ENCODE measurements around the gene TCEA3. TPM values are rescaled to one million over a fixed set of nuclear protein-coding genes. Genes with fewer than 3 reads are reported as not detected.

TCEA3 gene
- polyA plus RNA-seq, 6 donors from 2014 or later: not detected

DNA sequence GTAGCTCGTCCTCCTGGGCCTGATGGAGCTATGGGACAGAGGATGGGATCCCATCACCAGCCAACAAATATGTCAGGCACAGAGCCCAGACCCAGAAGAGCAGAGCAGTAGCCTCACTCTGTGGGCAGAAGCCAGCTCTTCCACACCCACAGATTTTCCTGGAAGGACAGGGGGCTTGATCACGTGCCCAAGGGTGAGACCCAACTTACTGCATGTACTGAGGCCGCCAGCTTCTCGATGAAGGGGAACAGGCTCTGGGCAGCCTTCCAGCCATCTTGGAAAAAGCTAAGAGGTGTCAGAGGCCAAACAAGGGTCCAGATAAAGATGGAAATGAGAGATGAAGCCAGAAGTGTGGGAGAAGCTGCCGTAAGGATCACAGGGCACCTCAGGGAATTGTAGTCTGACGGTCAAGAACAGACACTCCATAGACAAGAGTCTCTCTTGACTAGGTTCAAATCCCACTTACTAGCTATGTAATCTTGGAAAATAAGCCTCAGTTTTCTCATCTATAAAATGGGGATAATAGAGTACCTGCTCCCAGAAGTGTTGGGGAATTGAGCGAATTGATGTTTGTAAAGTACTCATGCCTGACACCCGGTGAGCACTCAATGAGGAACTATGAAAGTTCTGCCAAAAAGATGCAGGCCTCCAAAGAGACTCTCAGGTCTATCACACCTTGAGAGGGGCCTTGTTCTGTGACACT, 17.0 kb upstream of the TCEA3 start:
- Mint-ChIP-seq H3K36me3 (no peaks in the 10 kb centered on the region), H3K27ac (no peak overlapping the region), H3K4me3 (no peak overlapping the region), H3K9me3 (no peaks in the 10 kb centered on the region), H3K4me1 (peaks cover 0 to 2% (median 0%) of the 10 kb centered on the region in 3 donors), H3K27me3 (peaks cover 6 to 24% (median 16%) of the 10 kb centered on the region in 3 donors)
- ATAC-seq (ENCODE audit: low read depth in 2 of 2) (no peak), DNase-seq (no peak)

DNA sequence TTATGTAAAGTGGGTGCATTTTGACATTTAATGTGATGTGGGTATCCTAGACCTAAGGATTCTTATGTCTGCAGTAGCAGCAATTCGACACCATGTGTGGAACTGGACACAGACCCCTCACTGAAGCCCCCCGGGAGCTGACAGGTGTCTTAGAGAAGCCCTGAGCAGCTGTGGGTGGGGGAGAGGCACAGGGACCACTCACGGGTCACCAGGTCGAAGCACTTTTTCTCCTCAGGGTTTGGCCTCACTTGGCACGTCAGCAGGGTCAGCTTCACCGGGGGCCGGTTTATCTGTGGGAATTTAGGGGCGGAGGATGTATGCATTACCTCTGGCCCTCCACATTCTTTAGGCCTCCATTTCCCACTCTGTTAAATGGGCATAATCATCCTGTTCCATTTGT, 14.0 kb upstream of the TCEA3 start:
- Mint-ChIP-seq H3K4me3 (no peak overlapping the region), H3K9me3 (no peaks in the 10 kb centered on the region), H3K27ac (no peak overlapping the region), H3K4me1 (peaks cover 0 to 4% (median 2%) of the 10 kb centered on the region in 3 donors), H3K36me3 (no peaks in the 10 kb centered on the region), H3K27me3 (peaks cover 9 to 39% (median 16%) of the 10 kb centered on the region in 3 donors)
- ATAC-seq (ENCODE audit: low read depth in 2 of 2) (no peak), DNase-seq (no peak)

DNA sequence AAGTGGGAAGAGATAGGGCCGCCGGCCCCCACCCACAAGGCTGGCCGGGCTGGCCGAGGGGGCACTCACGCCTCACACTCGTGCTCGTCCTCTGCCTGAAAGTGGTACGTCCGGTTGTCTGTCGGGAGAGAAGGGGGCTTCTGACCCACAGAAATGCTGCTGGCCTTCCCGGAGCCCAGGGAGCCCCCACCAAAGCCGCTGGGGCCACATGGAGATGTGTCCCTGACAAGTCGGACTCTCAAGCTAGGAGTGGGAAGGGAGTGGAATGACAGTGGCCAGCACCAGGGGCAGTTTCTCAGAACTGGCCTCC, 12.8 kb upstream of the TCEA3 start:
- no peak for DNase-seq
- Mint-ChIP-seq H3K4me1 (peaks cover 0 to 4% (median 2%) of the 10 kb centered on the region in 3 donors), H3K4me3 (no peak overlapping the region), H3K27ac (no peak overlapping the region), H3K9me3 (no peaks in the 10 kb centered on the region), H3K27me3 (peaks cover 8 to 41% (median 10%) of the 10 kb centered on the region in 3 donors), H3K36me3 (no peaks in the 10 kb centered on the region)
- ATAC-seq (ENCODE audit: low read depth in 2 of 2): no peak

DNA sequence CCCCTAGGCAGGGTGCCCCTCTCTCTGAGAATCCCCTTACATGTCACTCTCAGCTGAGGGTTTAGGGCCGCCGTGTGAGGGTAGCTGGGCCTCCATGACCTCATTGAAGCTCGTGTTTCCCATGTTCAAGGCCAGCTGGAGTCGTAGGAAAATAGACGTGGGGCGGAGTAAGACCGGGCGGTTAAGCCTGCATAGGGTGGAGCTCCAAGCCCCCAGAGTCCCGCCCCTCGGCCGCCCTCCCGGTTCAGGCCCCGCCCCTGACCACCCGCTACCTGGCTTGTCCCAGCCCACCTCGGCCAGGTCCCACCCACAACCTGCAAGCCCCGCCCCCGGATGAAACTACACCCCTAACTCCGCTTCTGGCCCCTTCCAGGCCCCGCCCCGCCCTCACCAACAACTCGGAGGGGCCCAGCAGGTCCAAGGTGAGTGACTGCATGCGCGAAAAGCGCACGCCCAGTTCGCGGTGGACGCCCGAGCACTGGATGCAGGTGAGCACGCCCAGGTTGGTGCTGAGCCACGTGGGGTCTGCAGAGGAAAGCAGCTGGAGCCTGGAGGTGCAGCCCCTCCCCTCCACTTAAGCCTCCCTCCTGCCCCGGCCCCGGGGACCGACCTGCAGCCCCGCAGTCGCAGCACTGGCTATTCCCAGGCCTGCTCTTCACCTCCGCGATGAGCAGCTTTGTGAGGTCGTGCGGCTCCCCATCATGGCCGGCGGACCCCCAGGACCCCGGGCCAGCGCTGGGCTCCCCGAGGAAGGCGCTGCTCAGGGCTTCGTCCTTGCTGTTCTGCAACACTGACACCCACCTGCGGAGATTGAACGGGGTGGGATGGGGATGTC, 12.2 kb upstream of the TCEA3 start:
- DNase-seq: peak; percentile 5
- Mint-ChIP-seq H3K27ac (no peak overlapping the region), H3K27me3 (peaks cover 8 to 43% (median 11%) of the 10 kb centered on the region in 3 donors), H3K36me3 (no peaks in the 10 kb centered on the region), H3K4me3 (peak overlapping the region in 2 of 8 donors; percentile 37 to 54), H3K4me1 (peaks cover 0 to 4% (median 2%) of the 10 kb centered on the region in 3 donors), H3K9me3 (no peaks in the 10 kb centered on the region)
- peak; percentile 28 to 48 for ATAC-seq (ENCODE audit: low read depth in 2 of 2)

DNA sequence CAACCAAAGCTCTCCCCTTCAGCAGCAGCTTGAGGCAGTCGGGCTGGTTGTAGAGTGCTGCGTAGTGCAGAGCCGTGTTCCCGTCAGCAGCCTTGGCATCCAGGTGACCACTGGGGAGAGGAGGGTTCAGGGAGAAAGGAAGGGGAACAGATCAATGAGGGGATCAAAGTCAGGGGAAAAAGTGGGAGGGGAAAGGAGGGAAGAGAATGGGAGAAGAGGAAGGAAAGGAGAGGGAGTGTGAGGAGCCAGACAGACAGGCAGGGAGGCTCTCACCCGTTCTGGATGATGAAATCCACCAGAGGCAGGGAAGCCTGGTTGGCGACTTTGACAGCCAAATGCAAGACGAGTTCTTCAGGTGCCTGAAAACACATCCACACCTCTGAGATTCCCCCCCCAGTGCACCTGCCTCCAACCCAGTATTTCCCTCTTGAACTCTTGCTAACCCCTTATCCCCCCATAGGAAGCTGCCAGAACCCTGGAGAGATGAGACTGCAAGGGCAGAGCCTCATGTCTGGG, 9.8 kb upstream of the TCEA3 start:
- Mint-ChIP-seq H3K9me3 (no peaks in the 10 kb centered on the region), H3K4me3 (no peak overlapping the region), H3K27ac (no peak overlapping the region), H3K4me1 (peaks cover 0 to 4% (median 2%) of the 10 kb centered on the region in 3 donors), H3K36me3 (no peaks in the 10 kb centered on the region), H3K27me3 (peaks cover 11 to 43% (median 12%) of the 10 kb centered on the region in 3 donors)
- ATAC-seq (ENCODE audit: low read depth in 2 of 2) (no peak), DNase-seq (no peak)

DNA sequence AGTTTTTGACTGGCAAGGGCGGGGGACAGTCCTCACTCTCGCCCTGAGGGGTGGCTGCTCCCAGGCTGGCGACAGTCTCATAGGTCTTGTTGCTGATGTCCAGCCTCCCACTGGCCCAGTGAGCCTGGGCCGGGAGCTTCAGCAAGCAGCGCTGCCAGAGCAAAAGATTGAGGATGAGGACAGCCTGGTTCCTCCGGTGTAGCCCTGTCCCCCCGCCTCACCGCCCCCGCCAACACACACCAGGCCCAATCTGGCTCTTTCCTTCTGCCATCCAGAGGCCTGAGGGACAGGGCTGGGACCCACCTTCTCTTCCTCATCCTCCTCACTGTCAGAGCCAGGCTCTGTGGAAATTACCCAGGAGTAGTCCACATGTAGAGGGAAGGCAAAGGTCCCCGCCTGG, 8.6 kb upstream of the TCEA3 start:
- H3K27ac Mint-ChIP-seq: no peak overlapping the region
- DNase-seq (no peak), ATAC-seq (ENCODE audit: low read depth in 2 of 2) (no peak)
- no peaks in the 10 kb centered on the region for H3K36me3 Mint-ChIP-seq
- peaks cover 0 to 4% (median 2%) of the 10 kb centered on the region in 3 donors for H3K4me1 Mint-ChIP-seq
- H3K4me3 Mint-ChIP-seq: no peak overlapping the region
- peaks cover 11 to 53% (median 20%) of the 10 kb centered on the region in 3 donors for H3K27me3 Mint-ChIP-seq
- no peaks in the 10 kb centered on the region for H3K9me3 Mint-ChIP-seq

DNA sequence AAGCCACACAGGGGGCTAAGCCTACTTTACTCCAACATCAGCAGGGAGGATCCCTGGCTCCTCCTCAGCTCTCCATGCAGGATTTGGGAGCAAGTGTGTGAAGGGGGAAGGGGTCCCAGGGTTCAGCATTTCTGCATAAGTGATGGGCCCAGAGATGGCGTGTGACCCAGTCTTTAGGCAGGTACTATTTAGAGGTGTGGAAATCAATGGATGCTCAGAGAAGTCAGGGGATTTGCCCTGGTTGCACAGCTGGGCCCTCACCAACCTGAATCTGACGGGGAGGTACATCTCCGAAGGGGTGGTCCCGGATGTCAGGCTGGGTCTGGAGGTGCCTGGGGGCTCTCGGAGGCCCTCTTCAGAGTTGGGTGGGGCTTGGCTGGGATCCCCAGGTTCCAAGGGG, 6.9 kb upstream of the TCEA3 start:
- peaks cover 0 to 4% (median 0%) of the 10 kb centered on the region in 3 donors for H3K4me1 Mint-ChIP-seq
- no peak for DNase-seq

DNA sequence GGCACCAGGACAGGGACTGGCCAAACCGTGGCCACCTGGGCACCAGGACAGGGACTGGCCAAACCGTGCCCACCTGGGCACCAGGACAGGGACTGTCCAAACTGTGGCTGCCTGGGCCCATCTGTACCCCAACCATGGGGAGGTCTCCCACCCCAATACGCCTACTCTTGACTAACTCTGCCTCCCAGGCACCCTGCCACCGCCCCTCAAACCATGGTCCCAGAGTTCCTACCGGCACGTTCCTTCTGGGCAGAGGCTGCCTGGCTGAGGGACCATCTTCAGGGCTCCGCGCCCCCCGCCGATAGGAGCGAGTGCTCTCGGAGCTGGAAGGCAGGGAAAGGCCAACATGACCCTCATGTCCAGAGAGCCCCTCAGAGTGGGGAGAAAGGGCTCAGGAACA, 6.3 kb upstream of the TCEA3 start:
- Mint-ChIP-seq H3K4me3 (no peak overlapping the region), H3K27ac (no peak overlapping the region), H3K9me3 (no peaks in the 10 kb centered on the region), H3K36me3 (no peaks in the 10 kb centered on the region), H3K27me3 (peaks cover 21 to 63% (median 30%) of the 10 kb centered on the region in 3 donors), H3K4me1 (peaks cover 0 to 6% (median 4%) of the 10 kb centered on the region in 3 donors)
- no peak for ATAC-seq (ENCODE audit: low read depth in 2 of 2)
- no peak for DNase-seq

More for the DNA sequence above, 6.9 kb upstream of the TCEA3 start:
- Mint-ChIP-seq H3K9me3 (no peaks in the 10 kb centered on the region), H3K36me3 (no peaks in the 10 kb centered on the region), H3K27ac (peak overlapping the region in 1 of 6 donors; percentile 32), H3K4me3 (no peak overlapping the region), H3K27me3 (peaks cover 14 to 58% (median 24%) of the 10 kb centered on the region in 3 donors)
- no peak for ATAC-seq (ENCODE audit: low read depth in 2 of 2)

DNA sequence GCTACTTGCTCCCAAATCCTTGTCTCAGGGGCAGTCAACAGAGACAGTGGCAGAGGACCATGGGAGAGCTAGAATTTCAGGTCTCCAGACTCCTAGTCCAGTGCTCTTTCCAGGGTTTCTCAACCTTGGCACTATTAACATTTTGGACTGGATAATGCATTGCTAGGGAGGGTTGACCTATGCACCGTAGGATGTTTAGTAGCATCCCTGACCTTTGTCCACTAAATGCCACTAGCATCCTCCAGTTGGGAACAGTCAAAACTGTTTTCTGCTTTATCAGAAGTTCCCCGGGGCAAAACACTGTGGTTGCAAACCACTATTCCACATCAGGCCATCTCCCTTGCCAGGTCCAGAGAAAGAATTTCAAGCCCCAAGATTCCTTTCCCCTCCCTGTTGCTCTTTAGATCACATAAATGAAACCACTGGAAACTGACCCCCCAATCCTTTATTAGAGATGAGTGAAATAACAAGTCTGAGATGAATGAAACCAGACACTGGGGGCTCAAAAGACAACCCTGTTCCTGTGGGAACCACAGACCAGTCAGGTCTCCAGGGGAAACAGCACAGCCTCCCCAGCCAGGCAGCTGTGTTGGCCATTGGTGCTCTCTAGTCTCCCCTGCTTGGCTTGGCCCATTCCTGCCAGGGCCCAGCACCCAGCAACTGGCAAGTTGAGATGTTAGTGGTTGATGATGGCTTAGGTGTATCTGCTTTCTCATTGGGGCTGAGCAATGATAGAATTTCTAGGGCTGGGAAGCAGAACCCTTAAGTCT, 3.8 kb upstream of the TCEA3 start:
- H3K36me3 Mint-ChIP-seq: no peaks in the 10 kb centered on the region
- peak overlapping the region in 1 of 8 donors; percentile 37 for H3K4me3 Mint-ChIP-seq
- DNase-seq (no peak), ATAC-seq (ENCODE audit: low read depth in 2 of 2) (no peak)
- H3K9me3 Mint-ChIP-seq: no peaks in the 10 kb centered on the region
- H3K4me1 Mint-ChIP-seq: peaks cover 16 to 17% (median 16%) of the 10 kb centered on the region in 3 donors
- H3K27ac Mint-ChIP-seq: peak overlapping the region in 1 of 6 donors; percentile 34
- H3K27me3 Mint-ChIP-seq: peaks cover 26 to 72% (median 44%) of the 10 kb centered on the region in 3 donors

DNA sequence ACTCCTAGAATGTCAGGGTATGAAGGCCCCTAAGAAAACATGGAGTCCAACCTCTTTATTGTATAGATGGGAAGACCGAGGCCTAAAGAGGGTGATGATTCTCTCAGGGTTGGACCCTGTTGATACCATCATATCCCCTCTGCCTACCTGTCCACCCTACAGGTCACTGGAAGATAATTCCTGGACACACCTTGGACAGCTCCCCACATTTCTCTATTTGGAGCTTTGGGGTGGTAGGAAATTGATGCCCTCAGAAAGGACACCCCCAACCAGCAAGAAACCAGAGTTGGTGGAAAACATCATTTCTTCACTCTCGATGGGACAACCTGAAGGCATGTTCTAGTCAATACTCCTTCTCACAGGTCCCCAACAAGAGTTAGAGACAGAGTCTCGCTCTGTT, 3.0 kb upstream of the TCEA3 start:
- Mint-ChIP-seq H3K36me3 (no peaks in the 10 kb centered on the region), H3K9me3 (no peaks in the 10 kb centered on the region), H3K27me3 (peaks cover 28 to 76% (median 50%) of the 10 kb centered on the region in 3 donors), H3K4me3 (no peak overlapping the region), H3K27ac (no peak overlapping the region), H3K4me1 (peaks cover 21 to 24% (median 23%) of the 10 kb centered on the region in 3 donors)
- ATAC-seq (ENCODE audit: low read depth in 2 of 2): no peak
- DNase-seq: no peak

DNA sequence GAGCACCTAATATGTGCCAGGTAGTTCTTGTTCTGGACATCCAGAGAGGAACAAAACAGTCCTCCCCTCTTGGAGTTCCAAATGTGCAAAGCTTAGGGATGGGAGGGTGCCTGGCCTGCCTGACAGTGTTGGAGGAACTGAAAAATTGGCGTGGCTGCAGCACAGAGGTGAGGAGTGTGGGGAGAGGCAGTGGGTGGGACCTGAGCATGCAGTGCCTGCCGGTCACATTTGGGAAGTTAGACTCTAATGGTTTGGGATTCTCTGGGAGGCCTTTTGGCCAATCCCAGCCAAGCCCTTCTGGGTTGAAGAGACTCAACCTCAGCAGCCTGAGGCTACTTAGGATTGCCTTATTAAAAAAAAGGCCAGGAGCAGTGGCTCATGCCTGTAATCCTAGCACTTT, 2.3 kb upstream of the TCEA3 start:
- Mint-ChIP-seq H3K4me1 (peaks cover 21 to 27% (median 27%) of the 10 kb centered on the region in 3 donors), H3K4me3 (peak overlapping the region in 1 of 8 donors; percentile 34), H3K9me3 (no peaks in the 10 kb centered on the region), H3K27ac (peak overlapping the region in 1 of 6 donors; percentile 71), H3K36me3 (no peaks in the 10 kb centered on the region), H3K27me3 (peaks cover 29 to 77% (median 55%) of the 10 kb centered on the region in 3 donors)
- DNase-seq (no peak), ATAC-seq (ENCODE audit: low read depth in 2 of 2) (no peak)

DNA sequence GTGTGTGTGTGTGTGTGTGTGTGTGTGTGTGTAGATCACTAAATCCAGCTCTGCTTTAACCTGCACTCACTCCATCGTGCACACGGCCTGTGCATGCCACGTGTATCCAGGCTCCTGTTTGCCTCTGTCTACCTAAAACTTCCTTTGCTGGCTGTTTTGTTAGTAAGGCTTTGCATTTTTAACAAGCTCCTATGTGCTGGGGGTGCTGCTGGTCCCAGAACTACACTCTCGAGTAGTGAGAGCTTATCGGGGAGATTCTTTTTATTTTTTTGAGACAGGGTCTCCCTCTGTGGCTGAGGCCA, 596 bp upstream of the TCEA3 start:
- Mint-ChIP-seq H3K27me3 (peaks cover 35 to 82% (median 65%) of the 10 kb centered on the region in 3 donors), H3K4me3 (peak overlapping the region; percentile 34 to 89 (median 82)), H3K36me3 (no peaks in the 10 kb centered on the region), H3K9me3 (no peaks in the 10 kb centered on the region), H3K4me1 (peaks cover 21 to 27% (median 27%) of the 10 kb centered on the region in 3 donors), H3K27ac (peak overlapping the region in 3 of 6 donors; percentile 7 to 65 (median 33))
- no peak for ATAC-seq (ENCODE audit: low read depth in 2 of 2)
- DNase-seq: no peak
